ENCODE results near the gene SMPDL3A. TPM values are rescaled to one million over a fixed set of nuclear protein-coding genes. Genes with fewer than 3 reads are reported as not detected.

Gene SMPDL3A, protein sequence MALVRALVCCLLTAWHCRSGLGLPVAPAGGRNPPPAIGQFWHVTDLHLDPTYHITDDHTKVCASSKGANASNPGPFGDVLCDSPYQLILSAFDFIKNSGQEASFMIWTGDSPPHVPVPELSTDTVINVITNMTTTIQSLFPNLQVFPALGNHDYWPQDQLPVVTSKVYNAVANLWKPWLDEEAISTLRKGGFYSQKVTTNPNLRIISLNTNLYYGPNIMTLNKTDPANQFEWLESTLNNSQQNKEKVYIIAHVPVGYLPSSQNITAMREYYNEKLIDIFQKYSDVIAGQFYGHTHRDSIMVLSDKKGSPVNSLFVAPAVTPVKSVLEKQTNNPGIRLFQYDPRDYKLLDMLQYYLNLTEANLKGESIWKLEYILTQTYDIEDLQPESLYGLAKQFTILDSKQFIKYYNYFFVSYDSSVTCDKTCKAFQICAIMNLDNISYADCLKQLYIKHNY
- total RNA-seq (2021) (10.3 and 12.4 TPM in 2 replicates), Bru-seq, nascent RNA (percentile 72 among the genes with signal in this experiment), BruChase-seq, experiment 1, labeled RNA remaining after a 2-hour chase (percentile 65 among the genes with signal in this experiment), BruChase-seq, experiment 2, labeled RNA remaining after a 6-hour chase (percentile 58 among the genes with signal in this experiment)
- long read RNA-seq, transcript SMPDL3A-201 (8 exons, 1,851 nt): major isoform, 8 of 19 reads
- long read RNA-seq, partial matches to known transcripts: 4 of 19 reads
- long read RNA-seq, other reads (novel, unspliced or antisense): 5 of 19 reads

DNA sequence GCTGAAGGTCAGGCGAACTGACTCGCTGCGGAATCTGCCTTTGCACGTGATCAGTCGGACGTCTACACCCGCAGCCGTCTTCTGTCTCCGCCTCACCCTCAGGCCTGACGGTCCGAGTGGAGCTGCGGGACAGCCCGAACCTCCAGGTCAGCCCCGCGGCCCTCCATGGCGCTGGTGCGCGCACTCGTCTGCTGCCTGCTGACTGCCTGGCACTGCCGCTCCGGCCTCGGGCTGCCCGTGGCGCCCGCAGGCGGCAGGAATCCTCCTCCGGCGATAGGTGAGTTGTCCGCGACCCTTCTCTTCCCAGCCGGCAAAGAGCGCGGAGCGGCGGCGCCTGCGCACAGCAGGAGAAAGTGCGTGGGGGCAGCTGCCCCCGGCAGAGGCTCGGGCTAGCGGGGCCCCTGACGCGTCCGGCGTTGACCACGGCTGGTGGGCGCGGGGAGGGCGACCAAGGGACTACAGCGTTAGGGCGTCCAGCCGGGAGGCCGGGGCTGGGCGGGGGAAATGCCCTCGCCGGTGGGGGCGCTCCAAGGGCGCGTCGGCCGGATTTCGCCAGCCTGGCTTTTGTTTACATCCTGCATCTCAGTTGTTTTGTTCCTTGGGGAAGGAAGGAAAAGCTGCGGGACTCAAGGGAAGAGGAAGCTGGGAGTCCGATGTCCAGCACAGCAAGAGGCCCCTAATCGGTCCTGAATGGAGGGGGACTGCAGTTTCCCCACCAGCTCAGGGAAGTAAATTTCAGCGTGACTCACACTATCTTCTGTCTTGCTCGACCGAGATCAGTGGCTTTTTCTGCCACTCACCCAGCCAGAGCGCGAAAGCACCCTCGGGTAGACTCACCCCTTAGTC, at the start of gene SMPDL3A:
Gene SMPDL3A, plus strand, starts transcription at position 77 of the 846 bp plus-strand sequence. Its CDS starts 89 bp downstream, at position 166.
- peak within 1 kb of the TSS; percentile 75 for H3K4me3 ChIP-seq (ENCODE audit: low read depth, low read length, poor library complexity, severe bottlenecking)
- intact Hi-C loops (cut with micrococcal nuclease; ENCODE audit: unreplicated experiment): loop anchor here (2.0 kb wide), 1 partner anchor 49 kb away; no protein-coding TSS in a partner anchor
- no peaks in the 10 kb centered on the region for H3K27me3 ChIP-seq (replicated peaks; ENCODE audit: insufficient read depth, low read depth, low read length, poor library complexity)
- no TSS peak for BruUV-seq (replicated peaks)
- ChIA-PET CTCF (no interaction called here), POLR2A (ENCODE audit: low non-redundant PET) (no interaction called here)
- TF ChIP-seq EZH2 (IDR thresholded peaks at IDR 0.05; ENCODE audit: borderline replicate concordance, low read depth, low read length, poor library complexity, severe bottlenecking): no peak
- TF ChIP-seq, protein P1, sequence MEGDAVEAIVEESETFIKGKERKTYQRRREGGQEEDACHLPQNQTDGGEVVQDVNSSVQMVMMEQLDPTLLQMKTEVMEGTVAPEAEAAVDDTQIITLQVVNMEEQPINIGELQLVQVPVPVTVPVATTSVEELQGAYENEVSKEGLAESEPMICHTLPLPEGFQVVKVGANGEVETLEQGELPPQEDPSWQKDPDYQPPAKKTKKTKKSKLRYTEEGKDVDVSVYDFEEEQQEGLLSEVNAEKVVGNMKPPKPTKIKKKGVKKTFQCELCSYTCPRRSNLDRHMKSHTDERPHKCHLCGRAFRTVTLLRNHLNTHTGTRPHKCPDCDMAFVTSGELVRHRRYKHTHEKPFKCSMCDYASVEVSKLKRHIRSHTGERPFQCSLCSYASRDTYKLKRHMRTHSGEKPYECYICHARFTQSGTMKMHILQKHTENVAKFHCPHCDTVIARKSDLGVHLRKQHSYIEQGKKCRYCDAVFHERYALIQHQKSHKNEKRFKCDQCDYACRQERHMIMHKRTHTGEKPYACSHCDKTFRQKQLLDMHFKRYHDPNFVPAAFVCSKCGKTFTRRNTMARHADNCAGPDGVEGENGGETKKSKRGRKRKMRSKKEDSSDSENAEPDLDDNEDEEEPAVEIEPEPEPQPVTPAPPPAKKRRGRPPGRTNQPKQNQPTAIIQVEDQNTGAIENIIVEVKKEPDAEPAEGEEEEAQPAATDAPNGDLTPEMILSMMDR (conservative IDR thresholded peaks at IDR 0.05; ENCODE audit: low read depth, low read length): peak; percentile 68
- H3K4me1 ChIP-seq (ENCODE audit: insufficient read depth, low read length, poor library complexity, severe bottlenecking): peaks cover 23% of the 10 kb centered on the region
- no peaks in the 10 kb centered on the region for H3K9me3 ChIP-seq (ENCODE audit: low read depth, low read length, poor library complexity, severe bottlenecking)
- H3K27ac ChIP-seq (ENCODE audit: low read depth, low read length, poor library complexity, severe bottlenecking): peak within 1 kb of the TSS; percentile 86
- peak; percentile 64 for DNase-seq (ENCODE audit: low spot score)
- no peaks in the 10 kb centered on the region for H3K36me3 ChIP-seq (ENCODE audit: insufficient read depth, low read length, poor library complexity, severe bottlenecking)

DNA sequence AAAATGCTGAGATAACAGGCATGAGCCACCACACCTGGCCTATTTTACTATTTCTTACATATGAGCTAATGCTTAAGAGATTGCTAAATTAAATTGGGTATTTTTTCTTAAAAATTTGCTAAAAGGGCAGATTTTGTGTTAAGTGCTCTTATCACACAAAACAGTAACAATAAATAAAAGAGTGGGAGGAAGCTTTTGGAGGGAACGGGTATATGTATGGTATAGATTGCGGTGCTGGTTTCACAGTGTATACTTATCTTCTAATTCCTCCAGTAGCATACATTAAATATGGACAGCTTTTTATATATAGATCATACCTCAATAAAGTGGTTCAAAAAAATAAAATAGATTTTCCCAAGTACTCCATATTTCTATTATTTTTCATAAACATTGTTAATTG, 49.0 kb upstream of the SMPDL3A start:
- Histone ChIP-seq H3K4me1 (ENCODE audit: insufficient read depth, low read length, poor library complexity, severe bottlenecking) (peaks cover 18% of the 10 kb centered on the region), H3K27me3 (replicated peaks; ENCODE audit: insufficient read depth, low read depth, low read length, poor library complexity) (no peaks in the 10 kb centered on the region), H3K4me3 (ENCODE audit: low read depth, low read length, poor library complexity, severe bottlenecking) (no peak overlapping the region), H3K27ac (ENCODE audit: low read depth, low read length, poor library complexity, severe bottlenecking) (no peak overlapping the region), H3K9me3 (ENCODE audit: low read depth, low read length, poor library complexity, severe bottlenecking) (no peaks in the 10 kb centered on the region), H3K36me3 (ENCODE audit: insufficient read depth, low read length, poor library complexity, severe bottlenecking) (no peaks in the 10 kb centered on the region)
- ChIA-PET CTCF (interaction anchor here (0.6 kb wide), 1 partner anchor 99 kb away, joined by 5 read pairs; no protein-coding TSS in a partner anchor), POLR2A (ENCODE audit: low non-redundant PET) (interaction anchor here (0.7 kb wide), 1 partner anchor 98 kb away, joined by 10 read pairs; no protein-coding TSS in a partner anchor)
- intact Hi-C loops (cut with micrococcal nuclease; ENCODE audit: unreplicated experiment): no loop called here
- no TSS peak for BruUV-seq (replicated peaks)
- no peak for DNase-seq (ENCODE audit: low spot score)
- no peak for TF ChIP-seq EZH2 (IDR thresholded peaks at IDR 0.05; ENCODE audit: borderline replicate concordance, low read depth, low read length, poor library complexity, severe bottlenecking)
- TF ChIP-seq, protein P1 (conservative IDR thresholded peaks at IDR 0.05; ENCODE audit: low read depth, low read length): no peak

DNA sequence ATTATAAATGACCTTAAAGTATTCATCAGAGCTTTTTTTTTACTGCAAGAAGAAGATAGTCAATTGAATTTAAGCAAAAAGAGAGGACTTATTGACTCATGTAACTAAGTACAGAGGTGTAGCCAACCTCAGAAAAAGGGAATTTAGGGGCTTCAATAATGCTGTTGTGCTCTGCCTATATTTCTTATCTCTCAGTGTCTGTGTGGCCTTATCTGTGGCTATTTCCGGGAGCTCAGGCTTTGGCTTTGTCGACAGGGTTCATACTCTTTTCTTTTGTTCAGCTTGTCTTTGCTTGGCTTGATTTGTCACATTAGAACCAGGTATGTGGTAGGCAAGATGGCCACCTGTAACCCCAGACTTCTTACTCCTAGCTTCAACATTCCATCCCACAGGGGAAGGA, 48.1 kb upstream of the SMPDL3A start:
- CTCF ChIA-PET: no interaction called here
- intact Hi-C loops (cut with micrococcal nuclease; ENCODE audit: unreplicated experiment): no loop called here
- H3K4me3 ChIP-seq (ENCODE audit: low read depth, low read length, poor library complexity, severe bottlenecking): no peak overlapping the region

More for the DNA sequence above, 48.1 kb upstream of the SMPDL3A start:
- Histone ChIP-seq H3K27me3 (replicated peaks; ENCODE audit: insufficient read depth, low read depth, low read length, poor library complexity) (no peaks in the 10 kb centered on the region), H3K36me3 (ENCODE audit: insufficient read depth, low read length, poor library complexity, severe bottlenecking) (no peaks in the 10 kb centered on the region), H3K9me3 (ENCODE audit: low read depth, low read length, poor library complexity, severe bottlenecking) (no peaks in the 10 kb centered on the region), H3K4me1 (ENCODE audit: insufficient read depth, low read length, poor library complexity, severe bottlenecking) (peaks cover 11% of the 10 kb centered on the region), H3K27ac (ENCODE audit: low read depth, low read length, poor library complexity, severe bottlenecking) (no peak overlapping the region)
- no peak for DNase-seq (ENCODE audit: low spot score)
- BruUV-seq (replicated peaks): no TSS peak
- TF ChIP-seq, protein P1 (conservative IDR thresholded peaks at IDR 0.05; ENCODE audit: low read depth, low read length): no peak
- no peak for TF ChIP-seq EZH2 (IDR thresholded peaks at IDR 0.05; ENCODE audit: borderline replicate concordance, low read depth, low read length, poor library complexity, severe bottlenecking)
- POLR2A ChIA-PET (ENCODE audit: low non-redundant PET): no interaction called here
